ENCODE data around the gene IMPG2.
"Not testable (repeated sequence)": the region's sequence is repeated elsewhere in the genome, so short reads cannot be mapped to it uniquely, and the experiment has no call there.

The IMPG2 gene

DNA sequence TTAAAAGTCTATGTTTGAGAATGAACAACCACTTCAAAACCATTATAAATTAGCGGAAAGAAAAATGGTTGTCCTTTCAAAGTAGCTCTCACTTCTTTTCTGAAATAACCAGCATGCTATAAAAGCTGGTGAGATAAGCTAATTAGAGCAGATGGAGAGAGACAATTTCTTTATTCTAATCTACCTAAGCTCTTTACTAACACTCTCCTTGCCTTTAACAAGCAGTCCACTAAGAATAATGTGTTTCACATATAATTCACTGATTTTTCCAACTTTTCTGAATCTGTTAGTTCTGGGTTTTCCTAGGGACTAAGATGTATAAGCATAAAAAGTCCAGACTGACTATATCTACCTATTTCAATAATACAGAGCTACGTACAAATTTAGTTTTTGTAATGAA, at the start of gene IMPG2:
TSS of gene IMPG2 (minus strand) at position 101 of the 400 bp plus-strand sequence. CDS start 203 bp downstream, outside the sequence.
- DNase-seq, result no peak

DNA sequence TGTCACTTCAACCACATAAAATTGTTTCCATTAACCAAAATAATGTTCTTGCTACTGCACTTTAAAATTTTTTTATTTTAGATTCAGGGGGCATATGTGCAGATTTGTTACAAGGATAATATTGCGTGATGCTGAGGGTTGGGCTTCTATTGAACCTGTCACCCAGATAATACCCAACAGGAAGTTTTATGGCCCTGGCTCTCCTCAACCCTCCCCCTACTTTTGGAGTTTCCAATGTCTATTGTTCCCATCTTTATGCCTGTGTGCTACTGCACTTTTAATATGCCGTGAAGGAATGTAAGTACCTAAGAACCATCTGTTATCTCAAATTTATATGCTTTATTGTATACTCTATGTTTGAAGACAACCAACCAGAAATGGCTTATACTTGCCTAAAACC, 42.0 kb upstream of the IMPG2 start:
- no peak for DNase-seq

- no peak for DNase-seq
Observed at GRCh38 chr3:101351829-101352228, 31.5 kb upstream of the IMPG2 start.

GRCh38 chr3:101340591-101340990, 20.2 kb upstream of the IMPG2 start:
- no peak for DNase-seq

- no peak for DNase-seq
Observed at GRCh38 chr3:101333883-101334282, 13.5 kb upstream of the IMPG2 start.

DNA sequence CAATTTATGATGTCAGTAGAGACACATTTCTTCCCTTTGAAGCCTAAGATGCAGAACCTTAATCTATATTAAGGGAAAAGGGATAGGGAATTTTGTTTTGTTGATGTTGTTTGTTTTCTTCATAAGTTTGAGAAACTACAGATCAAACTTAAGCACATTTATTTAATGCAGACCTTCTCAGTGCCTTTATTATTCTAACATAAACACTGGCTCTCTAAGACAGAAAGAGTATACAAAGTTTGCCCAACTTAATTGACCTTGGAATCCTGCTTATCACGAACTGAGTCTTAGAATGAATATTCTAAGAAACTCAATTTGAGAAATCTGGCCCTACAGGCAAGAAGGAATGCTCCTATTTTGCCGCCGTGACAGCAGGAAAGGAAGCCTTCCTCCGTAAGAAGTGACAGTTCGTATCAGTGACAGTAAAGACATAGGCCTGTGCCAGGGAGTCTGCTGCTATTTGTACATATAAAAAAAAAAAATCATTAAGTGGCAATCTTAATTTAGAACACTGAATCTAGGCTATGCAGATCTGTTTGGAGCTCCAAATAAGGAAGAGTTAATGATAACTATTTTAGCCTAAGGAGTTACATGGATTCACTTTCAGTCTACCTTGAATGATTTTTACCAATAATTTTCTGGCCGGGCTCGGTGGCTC, 8.8 kb upstream of the IMPG2 start:
- DNase-seq, result no peak

GRCh38 chr3:101325393-101326134, 5.2 kb upstream of the IMPG2 start:
- DNase-seq, result no peak

DNA sequence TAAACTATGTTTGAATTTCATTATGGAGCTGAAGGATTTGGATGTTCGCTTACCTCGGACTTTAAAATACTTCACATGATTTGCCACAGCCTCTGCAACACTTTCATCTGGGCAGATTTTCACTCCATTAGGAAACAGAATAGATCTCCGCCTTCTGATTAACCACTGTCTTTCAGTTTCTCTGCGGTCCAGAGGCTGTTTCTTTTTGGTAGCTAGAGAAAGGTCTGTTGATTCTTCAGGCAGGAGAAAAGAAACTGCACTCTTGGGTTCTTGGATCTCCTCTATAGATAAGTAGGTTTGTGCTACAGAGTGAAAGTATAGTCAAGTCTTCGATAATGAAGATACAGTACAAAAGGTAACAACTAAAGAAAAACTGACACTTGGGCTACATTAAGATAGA, 844 bp downstream of the IMPG2 start:
- DNase-seq, result no peak

DNA sequence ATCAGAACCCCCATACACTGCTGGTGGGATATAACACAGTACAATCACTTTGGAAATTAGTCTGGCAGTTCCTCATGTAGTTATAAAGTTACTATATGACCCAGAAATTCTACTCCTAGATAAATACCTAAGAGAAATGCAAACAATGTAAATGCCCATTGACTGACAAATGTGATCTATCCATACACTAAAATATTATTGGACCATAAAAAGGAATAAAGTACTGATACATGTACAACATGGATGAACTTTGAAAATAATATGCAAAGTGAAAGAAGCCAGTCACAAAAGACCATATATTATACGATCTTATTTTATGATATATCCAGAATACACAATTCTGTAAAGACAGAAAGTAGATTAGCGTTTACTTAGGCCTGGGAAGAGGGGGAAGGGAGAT, 7.8 kb downstream of the IMPG2 start:
- no peak for DNase-seq

DNA sequence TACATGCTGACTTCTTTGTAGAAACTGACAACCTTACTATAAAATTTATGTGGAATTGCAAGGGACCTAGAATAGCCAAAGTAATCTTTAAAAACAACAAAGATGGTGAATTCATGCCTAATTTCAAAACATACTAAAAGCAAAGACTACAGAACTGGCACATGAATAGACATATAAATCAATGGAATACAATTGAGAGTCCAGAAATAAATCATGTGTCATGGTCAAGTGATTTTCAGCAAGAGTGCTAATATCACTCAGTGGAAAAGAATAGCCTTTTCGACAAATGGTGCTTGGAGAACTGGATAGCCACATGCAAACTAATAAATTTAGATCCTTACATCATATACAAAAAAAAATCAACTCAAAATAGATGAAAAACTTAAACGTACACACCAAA, 8.7 kb downstream of the IMPG2 start:
- DNase-seq, result no peak

- DNase-seq, result no peak
Observed at GRCh38 chr3:101310978-101311375, 9.4 kb downstream of the IMPG2 start.

GRCh38 chr3:101308147-101308772, 12.1 kb downstream of the IMPG2 start:
- not testable (repeated sequence) for DNase-seq

DNA sequence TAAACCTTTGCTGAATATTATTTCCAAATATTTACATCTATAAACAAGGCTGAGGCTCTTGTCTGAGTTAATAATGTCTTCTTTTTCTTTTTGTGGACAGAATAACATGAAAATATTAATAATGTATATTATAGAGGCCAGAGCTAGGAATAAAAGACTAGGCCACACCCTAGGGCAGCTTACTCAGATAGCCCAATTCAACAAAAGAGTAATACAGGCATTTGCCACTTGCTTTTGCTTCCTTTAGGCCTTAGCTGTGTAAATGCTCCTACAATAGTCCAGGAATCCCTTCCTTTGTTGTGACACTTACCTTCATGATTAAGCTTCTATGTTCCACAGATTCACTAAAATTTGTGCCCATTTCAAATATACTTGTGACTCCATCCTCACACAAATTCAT, 16.5 kb downstream of the IMPG2 start:
- no peak for DNase-seq

DNA sequence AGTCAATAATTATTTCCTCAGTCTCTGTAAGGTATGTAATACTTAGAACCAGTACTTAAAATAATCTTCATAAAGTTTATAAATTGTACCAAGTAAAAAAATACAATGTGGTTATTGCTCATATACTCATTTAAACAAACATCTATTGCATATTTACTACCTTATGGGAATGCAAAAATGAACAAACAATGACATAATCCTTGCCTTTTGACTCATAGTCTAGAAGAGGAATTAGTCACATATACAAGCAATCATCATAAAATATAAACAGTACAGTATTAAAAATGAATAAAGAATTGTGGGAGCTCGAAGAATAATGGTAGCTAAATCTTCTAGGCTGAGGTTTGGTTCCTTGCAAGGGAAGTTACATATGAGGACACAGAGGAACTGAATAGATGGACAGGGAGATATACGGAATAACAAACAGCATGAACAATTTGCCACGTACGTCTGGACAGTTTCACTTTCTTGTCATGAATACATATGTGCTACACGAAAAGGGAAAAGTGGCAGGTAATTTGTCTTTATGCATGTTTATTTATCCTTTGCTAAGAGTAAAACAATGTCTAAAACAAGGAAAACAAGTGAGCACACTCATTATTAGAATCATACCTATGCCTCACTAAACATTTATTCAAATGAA, 17.2 kb downstream of the IMPG2 start:
- DNase-seq, result no peak

GRCh38 chr3:101300073-101300472, 20.3 kb downstream of the IMPG2 start:
- no peak for DNase-seq

- DNase-seq, result no peak
Observed at GRCh38 chr3:101292027-101292426, 28.3 kb downstream of the IMPG2 start.

DNA sequence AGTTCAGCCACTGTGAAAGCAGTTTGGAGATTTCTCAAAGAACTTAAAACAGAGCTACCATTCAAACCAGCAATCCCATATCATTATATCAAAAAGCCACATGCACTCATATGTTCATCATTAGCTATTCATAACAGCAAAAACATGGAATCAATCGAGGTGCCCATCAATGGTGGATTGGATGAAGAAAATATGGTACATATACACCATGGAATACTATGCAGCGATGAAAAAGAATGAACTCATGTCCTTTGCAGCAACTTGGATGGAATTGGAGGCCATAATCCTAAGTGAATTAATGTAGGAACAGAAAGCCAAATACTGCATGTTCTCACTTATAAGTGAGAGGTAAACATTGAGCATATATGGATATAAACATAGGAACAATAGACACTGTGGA, 32.1 kb downstream of the IMPG2 start:
- DNase-seq, result no peak

DNA sequence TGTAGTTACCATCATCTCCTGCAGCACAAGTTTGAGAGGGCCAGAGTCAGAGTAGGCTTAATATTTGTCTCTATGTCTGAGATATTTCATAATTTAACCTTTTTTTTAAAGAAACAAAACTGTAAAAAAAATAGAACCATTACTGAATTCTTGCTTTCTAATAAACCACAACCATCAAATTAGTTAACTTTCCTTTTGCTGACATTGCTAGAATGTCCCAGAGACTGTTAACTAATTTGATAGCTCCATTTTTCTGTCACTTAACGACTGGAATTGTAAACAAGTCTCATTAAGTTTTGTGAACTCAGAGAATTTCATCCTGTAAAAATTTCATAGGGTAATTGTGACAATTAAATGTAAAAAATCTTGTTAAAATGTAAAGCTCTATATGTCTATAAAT, 35.6 kb downstream of the IMPG2 start:
- DNase-seq, result no peak

GRCh38 chr3:101281521-101282030, 38.8 kb downstream of the IMPG2 start:
- DNase-seq, result no peak

GRCh38 chr3:101279765-101280385, 40.5 kb downstream of the IMPG2 start:
- no peak for DNase-seq

- DNase-seq, result no peak
Observed at GRCh38 chr3:101279162-101279561, 41.2 kb downstream of the IMPG2 start.

GRCh38 chr3:101278727-101279126, 41.6 kb downstream of the IMPG2 start:
- no peak for DNase-seq

- DNase-seq, result no peak
Observed at GRCh38 chr3:101273608-101274007, 46.8 kb downstream of the IMPG2 start.

Measured in NCI-H146 (cell line).